ENCODE data around the gene GJA9.

GRCh38 chr1:38891753-38892152 is 10.4 kb upstream of the GJA9 start:
- TF ChIP-seq CTCF (IDR thresholded peaks at IDR 0.05; ENCODE audit: borderline replicate concordance, extremely low read depth, low read length, poor library complexity, severe bottlenecking) (peak; percentile 11), EZH2 (IDR thresholded peaks at IDR 0.05; ENCODE audit: borderline replicate concordance, low read depth, low read length, severe bottlenecking) (no peak)
